Adrenal gland (tissue), 12 donors: ENCODE data around the gene RNFT1. TPM values are rescaled to one million over a fixed set of nuclear protein-coding genes. Genes with fewer than 3 reads are reported as not detected.
"Not testable (repeated sequence)": the region's sequence is repeated elsewhere in the genome, so short reads cannot be mapped to it uniquely, and the experiment has no call there.

ENCODE experiments used
- DNase-seq, 7 donors: peaks; one replicate each; pipeline ENCODE4 v3.0.0-alpha.2; 2019 to 2020
- H3K27ac ChIP-seq, 5 donors: fragments of 200-600 bp; sonication (generic) in 4 of 5; 1 replicate in 3 of 5; 2 replicates in 2 of 5; pipeline versions ENCODE4 v1.5.1 to v1.8.0; 2016 to 2020; ENCODE audit warnings: mild to moderate bottlenecking in 1 of 5
- H3K27me3 ChIP-seq: fragments of 200-600 bp; 2 replicates; pipeline ENCODE4 v1.8.0; 2021
- H3K36me3 ChIP-seq, 2 donors: fragments of 200-600 bp; replicated peaks in 1 of 2; 1 replicate in 1 of 2; 2 replicates in 1 of 2; pipeline versions ENCODE4 v1.5.1 to v1.8.0; 2018 to 2022
- H3K4me1 ChIP-seq, 2 donors: fragments of 200-600 bp; replicated peaks in 1 of 2; 1 replicate in 1 of 2; 2 replicates in 1 of 2; pipeline versions ENCODE4 v1.5.1 to v1.8.0; 2018 to 2021
- H3K4me3 ChIP-seq, 4 donors: fragments of 200-600 bp; sonication (generic) in 3 of 4; one replicate each; pipeline ENCODE4 v1.5.1; 2016 to 2018
- H3K9me3 ChIP-seq, 3 donors: fragments of 200-600 bp; sonication (generic) in 1 of 3; replicated peaks in 1 of 3; 1 replicate in 2 of 3; 2 replicates in 1 of 3; pipeline versions ENCODE4 v1.5.1 to v1.8.0; 2016 to 2021
- CTCF ChIP-seq, 6 experiments: fragments of 450-650 bp in 4 of 6; fragments of 200-600 bp in 2 of 6; sonication (generic) in 1 of 6; IDR thresholded peaks; 1 replicate in 5 of 6; 2 replicates in 1 of 6; pipeline versions ENCODE4 v1.5.1 to v1.8.0; 2016 to 2021; ENCODE audit warnings: antibody characterized with exemption in 6 of 6, mild to moderate bottlenecking in 2 of 6, moderate library complexity in 1 of 6
- POLR2A ChIP-seq, 2 donors: fragments of 450-650 bp; IDR thresholded peaks; one replicate each; pipeline ENCODE4 v1.6.1; 2017; ENCODE audit warnings: antibody characterized with exemption in 2 of 2, mild to moderate bottlenecking in 2 of 2, moderate library complexity in 1 of 2
- WGBS, 4 donors: extraction: QIAGEN DNeasy Blood & Tissue Kit in 2 of 4; methylation state at CpG; one replicate each; pipeline versions ENCODE4 v1.1.5 to v1.1.7; 2013 to 2017; 5-methylcytosine and 5-hydroxymethylcytosine counted together
- intact Hi-C, 2 donors: fragments of 100-400 bp; cut with DNase I; formaldehyde crosslinking; loops; one replicate each; pipeline versions ENCODE4 v1.14.1 to v1.15.0; 2022 to 2023
- polyA plus RNA-seq, 3 donors: library from polyadenylated mRNA; stranded (reverse); fragments of 200-250 nt in 2 of 3; fragments of 350-450 nt in 1 of 3; fragmentation: Illumina TruSeq in 1 of 3; extraction: RNeasy Lipid Tissue Mini Kit (QIAGEN cat#74804) in 1 of 3; gene quantifications; one replicate each; pipeline ENCODE4 v1.2.3, GENCODE V29; 2013 to 2014
- total RNA-seq, 9 donors: library from RNA; depleted of rRNA in 4 of 9; stranded (reverse); fragments of >200 nt in 4 of 9; fragments of 120-200 nt in 1 of 9; fragmentation: NEBNext Ultra II Directional in 1 of 9; extraction: Animal tissue kit (Norgen Biotek cat#: 25700) in 1 of 9; gene quantifications; one replicate each; pipeline versions ENCODE4 v1.1.0 to v1.2.4, GENCODE V29; 2013 to 2023
- donor health status: healthy with polysubstance abuse.
- donor health status: Bipolar disorder and iron deficiency.
- donor health status: DM: yes; HTN: yes; CAD: no.
- donor health status: DM: no; HTN: no; CAD: no.
- donor health status: DM: no; HTN: no; CAD: no.
- donor health status: DM: yes; HTN: yes; CAD: no.

The RNFT1 gene
- total and polyA plus RNA-seq, 12 donors: 9.8 to 31.7 (median 23.6) TPM

DNA sequence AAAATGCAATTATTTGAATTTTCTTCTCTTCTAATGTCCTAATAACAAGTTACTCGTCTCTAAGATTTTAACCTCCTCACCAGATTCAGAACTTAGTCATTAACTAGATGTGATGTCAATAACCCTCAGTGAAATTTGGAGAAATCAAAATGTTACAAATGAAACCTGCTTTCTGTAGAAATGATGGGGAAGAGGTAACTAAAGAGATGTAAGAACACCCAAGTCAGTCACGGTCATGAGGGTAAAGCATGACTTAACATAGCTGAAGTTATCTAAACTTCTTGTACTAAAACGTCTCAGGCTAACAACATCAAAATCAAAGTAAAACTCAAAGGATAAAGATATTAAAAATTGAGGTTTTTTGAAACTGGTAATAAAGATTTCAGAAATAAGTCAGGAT lies 9.7 kb downstream of the RNFT1 start:
- no peak for TF ChIP-seq CTCF (IDR thresholded peaks at IDR 0.05)
- TF ChIP-seq POLR2A (IDR thresholded peaks at IDR 0.05): no peak
- H3K27ac ChIP-seq: no peak overlapping the region
- H3K4me3 ChIP-seq: no peak overlapping the region
- H3K9me3 ChIP-seq: no peaks in the 10 kb centered on the region
- H3K27me3 ChIP-seq: no peaks in the 10 kb centered on the region
- no peak for DNase-seq
- WGBS, 4 donors: 88 to 91% (median 90%) methylated on average over 3 of the region's 3 CpGs
- no peaks in the 10 kb centered on the region for H3K4me1 ChIP-seq
- intact Hi-C loops: no loop called here
- peaks cover 0 to 34% of the 10 kb centered on the region in 2 donors for H3K36me3 ChIP-seq

- intact Hi-C loops: no loop called here
- no peak for DNase-seq
- peaks cover 0 to 60% of the 10 kb centered on the region in 2 donors for H3K36me3 ChIP-seq
Measured at GRCh38 chr17:59950049-59950448, 14.5 kb downstream of the RNFT1 start.

DNA sequence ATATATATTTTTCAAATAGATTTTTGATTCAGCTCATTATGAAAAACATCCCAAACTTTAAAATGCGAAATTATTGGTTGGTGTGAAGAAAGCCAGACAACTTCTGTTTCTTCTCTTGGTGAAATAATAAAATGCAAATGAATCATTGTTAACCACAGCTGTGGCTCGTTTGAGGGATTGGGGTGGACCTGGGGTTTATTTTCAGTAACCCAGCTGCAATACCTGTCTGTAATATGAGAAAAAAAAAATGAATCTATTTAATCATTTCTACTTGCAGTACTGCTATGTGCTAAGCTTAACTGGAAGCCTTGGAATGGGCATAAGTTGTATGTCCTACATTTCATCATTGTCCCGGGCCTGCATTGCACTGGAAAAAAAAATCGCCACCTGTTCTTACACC lies 17.2 kb downstream of the RNFT1 start:
- H3K4me3 ChIP-seq, H3K4me1 ChIP-seq, DNase-seq, H3K27me3 ChIP-seq, H3K9me3 ChIP-seq, H3K27ac ChIP-seq, intact Hi-C loops: not testable (repeated sequence)
- H3K36me3 ChIP-seq: peaks cover 0 to 56% of the 10 kb centered on the region in 2 donors
- 81 to 95% (median 82%) methylated on average over 4 of the region's 4 CpGs for WGBS, 4 donors

More at GRCh38 chr17:59950049-59950448, 14.5 kb downstream of the RNFT1 start:
- WGBS, 4 donors: 90 to 94% (median 91%) methylated on average over 3 of the region's 3 CpGs
- Histone ChIP-seq H3K4me3 (no peak overlapping the region), H3K27me3 (no peaks in the 10 kb centered on the region), H3K4me1 (no peaks in the 10 kb centered on the region), H3K27ac (no peak overlapping the region), H3K9me3 (no peaks in the 10 kb centered on the region)
- no peak for TF ChIP-seq CTCF (IDR thresholded peaks at IDR 0.05)
- no peak for TF ChIP-seq POLR2A (IDR thresholded peaks at IDR 0.05)

- WGBS, 4 donors: 89 to 92% (median 91%) methylated on average over 7 of the region's 7 CpGs
- H3K27me3 ChIP-seq, intact Hi-C loops, H3K27ac ChIP-seq, H3K9me3 ChIP-seq, DNase-seq, H3K4me1 ChIP-seq, H3K4me3 ChIP-seq: not testable (repeated sequence)
- peaks cover 0 to 64% of the 10 kb centered on the region in 2 donors for H3K36me3 ChIP-seq
Measured at GRCh38 chr17:59946433-59946832, 18.1 kb downstream of the RNFT1 start.

GRCh38 chr17:59941131-59941530 lies 23.4 kb downstream of the RNFT1 start:
- H3K27ac ChIP-seq: no peak overlapping the region
- intact Hi-C loops: no loop called here
- no peak for DNase-seq
- H3K4me3 ChIP-seq: no peak overlapping the region
- 91 to 97% (median 93%) methylated on average over 1 of the region's 1 CpG for WGBS, 4 donors
- peaks cover 0 to 61% of the 10 kb centered on the region in 2 donors for H3K36me3 ChIP-seq
- TF ChIP-seq POLR2A (IDR thresholded peaks at IDR 0.05) (no peak), CTCF (IDR thresholded peaks at IDR 0.05) (no peak)
- H3K9me3 ChIP-seq: no peaks in the 10 kb centered on the region
- H3K4me1 ChIP-seq: no peaks in the 10 kb centered on the region
- H3K27me3 ChIP-seq: no peaks in the 10 kb centered on the region

GRCh38 chr17:59940697-59941096 lies 23.8 kb downstream of the RNFT1 start:
- 63 to 80% (median 77%) methylated on average over 3 of the region's 3 CpGs for WGBS, 4 donors
- peaks cover 0 to 61% of the 10 kb centered on the region in 2 donors for H3K36me3 ChIP-seq
- H3K27ac ChIP-seq, intact Hi-C loops, H3K4me3 ChIP-seq, DNase-seq, H3K9me3 ChIP-seq, H3K4me1 ChIP-seq, H3K27me3 ChIP-seq: not testable (repeated sequence)

DNA sequence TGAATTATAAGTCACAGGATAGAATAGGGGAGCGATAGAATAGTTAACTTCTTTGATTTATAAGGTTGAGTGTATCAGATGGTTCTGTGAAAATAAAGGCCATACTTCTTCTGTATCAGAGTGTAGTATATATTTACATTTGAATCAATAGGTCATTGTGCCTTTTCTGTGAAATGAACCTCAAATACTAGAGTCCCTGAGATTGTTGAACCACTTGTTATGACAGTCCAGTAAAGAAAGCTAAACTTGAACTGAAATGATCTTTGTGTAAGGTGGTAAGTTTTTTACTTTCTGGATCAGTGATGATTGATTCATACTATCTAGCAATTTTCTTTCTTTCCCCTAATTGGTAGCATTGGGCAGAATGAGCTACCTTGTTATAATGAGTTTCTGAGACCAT lies 31.2 kb downstream of the RNFT1 start:
- H3K9me3 ChIP-seq, DNase-seq, H3K4me3 ChIP-seq, H3K27ac ChIP-seq, H3K4me1 ChIP-seq, intact Hi-C loops, H3K27me3 ChIP-seq: not testable (repeated sequence)
- 97 to 100% (median 99%) methylated on average over 1 of the region's 1 CpG for WGBS, 4 donors
- peaks cover 0 to 95% of the 10 kb centered on the region in 2 donors for H3K36me3 ChIP-seq

DNA sequence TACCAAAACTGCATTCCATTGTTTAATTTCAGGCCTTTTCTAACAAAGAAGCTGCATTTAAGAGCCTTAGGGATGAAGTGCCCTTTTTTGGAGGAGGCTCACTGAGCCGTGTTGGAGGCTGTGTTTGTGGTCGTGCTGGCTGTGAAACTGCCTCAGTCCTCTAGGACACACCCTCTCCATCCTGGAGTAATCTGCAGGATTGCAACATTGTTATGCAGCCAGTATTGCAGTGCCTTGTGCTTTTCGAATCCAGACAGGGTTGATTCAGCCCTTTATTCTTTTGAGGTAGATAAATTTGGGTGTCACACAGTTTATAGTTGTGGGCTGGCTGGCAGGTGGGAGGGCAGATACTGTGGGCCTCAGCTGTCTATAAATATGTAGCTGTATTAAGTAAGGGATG lies 33.8 kb downstream of the RNFT1 start:
- intact Hi-C loops, H3K4me1 ChIP-seq, H3K9me3 ChIP-seq, H3K27ac ChIP-seq, H3K27me3 ChIP-seq, H3K4me3 ChIP-seq: not testable (repeated sequence)
- 45 to 75% (median 53%) methylated on average over 3 of the region's 3 CpGs for WGBS, 4 donors
- peaks cover 0 to 96% of the 10 kb centered on the region in 2 donors for H3K36me3 ChIP-seq
- peak in 1 of 7 donors; percentile 14 for DNase-seq

- intact Hi-C loops, H3K27me3 ChIP-seq, H3K4me1 ChIP-seq, DNase-seq, H3K9me3 ChIP-seq, H3K4me3 ChIP-seq, H3K27ac ChIP-seq: not testable (repeated sequence)
- peaks cover 0 to 96% of the 10 kb centered on the region in 2 donors for H3K36me3 ChIP-seq
- 94 to 98% (median 97%) methylated on average over 2 of the region's 2 CpGs for WGBS, 4 donors
Measured at GRCh38 chr17:59930121-59930520, 34.4 kb downstream of the RNFT1 start.
